Hindlimb muscle (tissue), 1 donor: ENCODE results near the gene NGFR. TPM values are rescaled to one million over a fixed set of nuclear protein-coding genes. Genes with fewer than 3 reads are reported as not detected.
A peak's percentile ranks its signal among the peaks of the same experiment; 100 is the strongest.
"Not testable (repeated sequence)": the region's sequence is repeated elsewhere in the genome, so short reads cannot be mapped to it uniquely, and the experiment has no call there.

Experiments used
- DNase-seq: peaks from one replicate; pipeline ENCODE4 v3.0.0-alpha.2; 2013
- polyA plus RNA-seq: library from polyadenylated mRNA; unstranded; fragments of 120-200 nt; gene quantifications from one replicate; pipeline ENCODE4 v1.2.1, GENCODE V29; 2013; ENCODE audit not compliant: insufficient read length

NGFR gene
- polyA plus RNA-seq, 1 donor: 50.8 TPM

DNA sequence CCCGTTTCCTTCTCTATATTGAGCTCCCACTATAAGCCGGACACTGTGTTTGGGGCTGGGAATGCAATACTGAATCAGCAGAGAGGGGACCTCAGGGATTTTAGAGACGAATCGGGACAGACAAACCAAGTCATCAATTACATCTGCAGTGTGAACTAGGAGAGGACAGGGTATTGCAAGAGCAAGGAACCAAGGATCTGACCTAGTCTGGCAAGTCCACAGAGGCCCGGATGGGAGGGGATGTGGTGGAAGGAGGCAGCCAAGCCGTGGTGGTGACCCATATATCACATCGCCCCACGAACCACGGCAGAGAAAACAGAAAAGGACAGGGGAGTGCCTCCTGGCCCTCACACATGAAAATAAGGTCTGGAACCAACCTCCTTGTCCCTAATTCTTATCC is 52.5 kb downstream of the NGFR start:
- DNase-seq: no peak

DNA sequence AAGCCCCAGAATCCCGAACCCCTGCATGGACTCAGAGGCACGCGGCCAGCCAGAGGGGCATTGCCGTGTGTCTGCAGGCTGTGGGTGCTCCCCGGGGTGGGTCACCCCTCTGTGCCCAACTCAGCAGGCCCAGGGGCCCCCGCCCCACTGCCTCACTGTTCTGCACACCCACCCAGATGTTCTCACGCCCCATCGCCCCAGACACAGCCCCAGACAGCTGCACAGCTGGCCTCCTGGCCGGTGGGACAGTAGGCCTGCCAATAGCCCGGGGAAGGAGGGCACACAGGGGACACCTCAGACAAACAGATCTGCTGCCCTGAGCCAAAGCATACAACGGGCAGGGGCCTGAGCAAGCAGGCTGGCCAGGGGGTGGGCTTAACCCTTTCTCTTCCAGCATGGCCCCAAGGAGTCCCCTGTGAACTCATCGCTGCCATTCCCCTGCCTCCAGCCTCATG is 53.0 kb downstream of the NGFR start:
- DNase-seq: no peak

DNA sequence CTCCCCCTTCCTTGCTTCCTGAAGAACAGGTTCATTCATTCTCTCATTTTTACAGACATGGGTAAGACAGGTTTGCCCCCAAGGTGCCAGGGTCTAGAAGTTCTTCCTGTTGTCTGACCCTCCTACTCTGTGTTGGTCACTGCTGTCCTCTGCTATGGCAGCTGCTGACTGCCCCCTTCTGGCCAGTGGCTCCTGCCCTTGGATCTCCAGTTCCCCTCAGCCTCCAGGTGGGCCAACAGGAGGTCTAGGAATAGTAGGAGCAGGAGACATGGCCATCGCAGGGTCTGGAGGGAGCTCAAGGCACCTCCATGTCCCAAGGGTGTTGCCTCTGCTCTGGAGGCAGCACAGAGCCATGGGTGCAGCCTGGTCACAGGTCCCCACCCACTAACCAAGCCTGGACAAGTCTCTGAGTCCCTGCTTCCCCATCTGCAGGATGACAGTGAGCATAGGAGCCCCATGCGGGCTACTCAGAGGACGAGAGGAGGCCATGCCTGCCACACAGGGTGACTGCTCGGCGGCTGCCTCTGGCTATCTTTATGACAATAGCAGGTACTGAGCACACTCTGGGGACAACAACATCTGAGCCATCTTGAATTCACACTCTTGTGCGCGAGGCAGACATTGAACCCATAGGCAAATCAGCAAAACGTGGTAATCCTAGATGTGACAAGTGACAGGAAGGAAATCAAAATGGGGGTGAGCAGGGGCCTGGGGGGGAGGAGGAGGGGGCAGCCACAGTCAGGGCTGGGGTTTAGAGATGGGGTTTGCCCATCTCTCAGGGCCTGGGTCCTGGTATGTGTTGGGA is 53.6 kb downstream of the NGFR start:
- DNase-seq: no peak

- no peak for DNase-seq
These were observed 54.2 kb downstream of the NGFR start for GRCh38 chr17:49549311-49549605.

DNA sequence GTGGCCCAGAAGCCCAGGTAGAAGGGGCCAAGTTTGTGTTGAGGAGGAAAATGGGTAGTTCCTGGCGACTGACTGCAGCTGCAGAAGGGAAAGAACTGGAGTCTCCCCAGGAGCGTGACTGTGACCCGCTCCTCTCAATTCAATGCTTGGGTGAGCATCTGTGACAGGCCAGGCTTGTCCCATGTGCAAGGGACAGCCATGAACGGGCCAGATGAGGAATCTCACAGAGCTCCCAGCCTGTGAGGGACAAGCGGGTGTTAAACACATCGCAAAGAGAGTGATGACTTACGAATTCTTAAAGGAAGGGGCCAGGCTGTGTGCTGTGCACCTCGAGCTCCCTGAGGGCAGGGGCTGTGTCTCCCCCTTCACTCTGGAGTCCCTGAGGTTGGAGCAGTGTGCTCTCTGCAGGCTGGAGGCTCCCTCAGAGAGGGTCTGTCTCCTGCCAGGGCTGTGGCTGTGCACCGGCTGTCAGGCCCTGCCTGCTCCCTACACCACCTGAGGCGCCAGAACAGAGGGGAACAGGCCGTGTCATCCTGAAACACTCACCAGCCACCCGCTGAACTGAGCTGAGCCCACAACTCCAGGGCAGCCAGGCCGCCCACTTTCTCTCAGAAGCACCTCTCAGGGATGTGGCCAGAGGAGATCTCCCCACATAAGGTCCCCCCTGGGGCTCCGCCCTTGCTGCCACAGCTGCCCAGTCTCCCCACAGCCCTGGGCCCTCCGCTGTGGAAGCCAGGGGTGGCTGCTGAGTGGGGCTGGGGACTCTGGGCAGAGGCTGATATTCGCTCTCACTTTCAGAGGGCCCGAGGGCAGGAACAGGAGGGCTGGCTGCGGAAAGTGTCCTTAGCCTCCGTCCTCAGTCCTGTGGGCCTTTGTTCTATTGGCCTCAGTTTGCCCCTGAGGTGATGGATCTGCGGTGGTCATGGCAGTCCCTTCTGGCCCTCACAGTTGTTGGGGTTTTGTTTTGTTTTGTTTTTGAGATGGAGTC is 54.9 kb downstream of the NGFR start:
- no peak for DNase-seq

DNA sequence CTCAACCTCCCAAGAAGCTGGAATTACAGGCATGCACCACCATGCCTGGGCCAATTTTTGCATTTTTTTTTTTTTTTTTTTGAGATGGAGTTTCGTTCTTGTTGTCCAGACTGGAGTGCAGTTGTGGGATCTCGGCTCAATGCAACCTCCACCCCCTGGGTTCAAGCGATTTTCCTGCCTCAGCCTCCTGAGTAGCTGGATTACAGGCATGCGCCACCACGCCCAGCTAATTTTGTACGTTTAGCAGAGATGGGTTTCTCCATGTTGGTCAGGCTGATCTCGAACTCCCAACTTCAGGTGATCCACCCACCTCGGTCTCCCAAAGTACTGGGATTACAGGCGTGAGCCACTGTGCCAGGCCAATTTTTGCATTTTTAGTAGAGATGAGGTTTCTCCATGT is 55.7 kb downstream of the NGFR start:
- not testable (repeated sequence) for DNase-seq

DNA sequence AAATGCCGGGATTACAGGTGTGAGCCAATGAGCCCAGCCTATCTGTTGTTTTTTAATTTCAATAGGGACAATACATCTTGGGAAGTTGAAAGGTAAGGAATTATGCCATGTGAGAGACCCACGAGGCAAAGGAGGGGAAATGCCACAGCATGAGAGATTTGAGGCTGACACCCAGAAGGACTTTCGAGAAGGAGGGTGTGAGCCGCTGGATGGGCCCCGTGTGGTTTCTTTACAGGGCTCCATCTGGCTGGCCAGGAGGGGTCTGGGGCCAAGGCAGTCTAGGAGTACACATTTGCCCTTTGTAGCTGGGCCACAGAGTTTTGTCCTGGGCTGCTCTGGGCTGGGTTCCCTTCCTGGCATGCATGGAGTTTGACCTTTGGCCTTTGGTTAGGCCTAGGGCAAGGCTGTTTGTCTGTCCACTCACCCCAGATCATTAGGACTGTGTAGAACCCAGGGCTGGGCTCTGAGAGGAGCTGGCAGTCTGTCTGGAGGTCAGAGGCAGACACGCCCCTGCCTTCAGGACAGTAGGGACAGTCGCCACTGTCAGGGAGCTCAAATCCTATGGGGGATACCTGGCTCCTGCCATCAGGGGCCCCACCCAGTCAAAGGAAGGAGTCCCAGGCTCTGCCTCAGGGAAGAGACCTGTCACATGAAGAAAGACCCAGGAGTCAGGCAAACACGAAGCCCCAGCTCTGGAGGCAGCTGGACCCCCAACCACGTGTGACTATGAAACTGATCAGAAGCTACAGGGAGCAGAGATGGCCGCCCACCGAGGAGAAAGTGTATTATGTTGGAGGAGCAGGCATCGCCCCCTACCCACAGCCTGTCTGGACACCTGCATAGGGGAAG is 56.4 kb downstream of the NGFR start:
- no peak for DNase-seq

DNA sequence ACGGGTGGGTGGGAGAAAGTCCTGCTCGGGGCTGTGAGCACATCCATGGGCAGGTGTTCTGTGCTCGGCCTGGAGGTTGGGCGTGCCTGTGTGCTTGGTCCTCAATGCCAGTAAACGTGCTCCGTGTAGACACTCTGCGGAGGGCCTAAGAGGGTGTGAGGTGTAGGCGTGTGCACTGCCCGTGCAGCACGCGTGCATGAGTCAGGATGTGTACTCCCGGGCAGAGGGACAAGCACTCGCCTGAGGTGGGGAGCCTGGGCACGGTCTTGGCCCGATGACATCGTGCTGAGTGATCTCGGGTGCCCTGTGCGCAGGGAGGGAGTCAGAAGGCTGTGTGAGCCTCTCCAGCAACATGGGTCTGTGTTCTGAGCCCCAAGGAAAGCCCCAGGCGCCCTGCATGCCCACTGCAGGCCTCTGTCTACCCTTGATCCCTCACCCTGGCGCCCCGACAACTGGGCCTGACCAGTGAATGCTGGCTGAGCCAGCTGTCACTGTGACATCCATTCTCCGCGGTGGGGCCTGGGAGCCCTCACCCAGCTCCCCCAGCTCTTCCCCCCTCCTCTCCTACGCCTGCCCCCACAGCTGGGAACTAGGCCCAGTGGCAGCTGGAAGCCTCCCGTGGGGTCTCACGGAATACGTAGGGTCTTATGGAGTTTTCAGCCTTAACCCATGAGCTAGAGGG is 57.1 kb downstream of the NGFR start:
- DNase-seq: no peak

DNA sequence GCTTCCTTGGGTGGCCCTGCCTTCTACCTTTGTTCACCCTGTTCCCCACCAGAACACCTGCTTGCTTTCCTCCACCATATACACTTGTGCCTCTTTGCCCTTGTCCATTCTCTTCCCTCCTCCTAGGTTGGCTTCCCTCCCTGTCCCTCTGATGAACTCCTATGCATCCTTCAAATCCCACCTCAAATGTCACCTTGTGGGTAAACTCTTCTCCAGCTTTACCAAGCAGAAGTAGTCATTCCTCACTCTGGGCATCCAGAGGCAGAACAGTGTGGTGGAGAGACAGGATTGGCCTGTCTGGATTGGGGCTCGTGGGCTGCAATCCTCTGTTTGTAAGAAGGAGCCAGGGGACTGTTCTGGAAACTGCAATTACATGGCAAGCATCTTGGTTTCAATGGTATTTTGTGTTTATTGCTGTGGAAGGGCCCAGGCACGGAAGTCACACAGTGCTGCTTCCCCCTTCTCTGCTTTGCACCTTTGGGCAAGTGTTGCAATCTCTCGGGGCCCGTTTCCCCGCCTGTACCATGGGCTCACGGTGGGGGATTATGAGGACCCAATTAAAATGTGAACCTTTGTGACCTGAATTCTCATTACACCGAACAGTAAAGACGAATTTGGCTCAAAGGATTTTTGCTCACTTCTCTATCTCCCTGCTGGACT is 58.7 kb downstream of the NGFR start:
- no peak for DNase-seq

- no peak for DNase-seq
These were observed 59.8 kb downstream of the NGFR start for GRCh38 chr17:49554694-49555494.

- no peak for DNase-seq
These were observed 60.6 kb downstream of the NGFR start for GRCh38 chr17:49555495-49556222.

- peak; percentile 78 for DNase-seq
These were observed 61.3 kb downstream of the NGFR start for GRCh38 chr17:49556223-49556943.

DNA sequence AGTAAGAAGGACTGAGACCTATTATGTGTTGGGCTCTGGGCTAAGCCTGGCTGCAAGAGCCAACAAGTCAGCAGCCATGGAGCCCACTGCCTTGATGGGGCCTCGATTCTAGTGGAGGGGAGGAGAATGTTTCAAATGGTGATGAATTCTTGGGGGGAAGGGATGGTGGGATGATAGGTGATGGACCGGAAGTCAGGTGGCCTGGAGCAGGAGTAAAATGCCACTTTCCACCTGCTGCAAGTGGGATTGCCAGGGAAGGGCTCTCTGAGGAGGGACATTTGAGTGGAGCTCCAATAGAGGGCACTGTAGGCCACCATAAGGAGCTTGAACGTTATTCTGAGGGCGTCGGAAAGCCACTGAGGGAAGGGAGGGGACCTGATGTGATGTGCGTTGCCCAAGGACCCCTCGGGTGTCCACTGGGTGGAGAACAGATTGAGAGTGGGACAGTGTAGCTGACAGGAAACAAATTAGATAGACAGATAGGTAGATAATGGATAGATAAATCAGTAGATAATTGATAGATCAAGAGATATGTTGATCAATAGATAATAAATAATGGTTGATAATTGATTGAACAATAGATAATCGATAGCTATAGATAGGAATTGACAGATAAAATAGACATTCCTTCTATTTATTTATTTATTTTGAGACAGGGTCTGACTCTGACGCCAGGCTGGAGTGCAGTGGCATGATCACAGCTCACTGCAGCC is 62.4 kb downstream of the NGFR start:
- DNase-seq: no peak

Other genes with a start within 250 kb of the NGFR start
- 15.6 TPM for gene ZNF652, start 133.0 kb upstream of the NGFR start, polyA plus RNA-seq
- gene PHB1, start 80.4 kb upstream of the NGFR start, polyA plus RNA-seq: 137 TPM
- 1.5 TPM for gene NXPH3, start 80.6 kb downstream of the NGFR start, polyA plus RNA-seq
- gene SPOP, start 182.8 kb downstream of the NGFR start, polyA plus RNA-seq: 53.1 TPM
- 51.2 TPM for gene SLC35B1, start 212.7 kb downstream of the NGFR start, polyA plus RNA-seq